Astrocyte (in vitro differentiated cells and primary cell): ENCODE results near the gene DNAAF8.

ENCODE experiments used
- CTCF ChIP-seq: IDR thresholded peaks from 2 replicates; pipeline ENCODE4 v1.5.1; 2011; ENCODE audit warnings: low read depth, mild to moderate bottlenecking, inconsistent platforms, low read length, moderate library complexity; ENCODE audit not compliant: insufficient read depth
- EZH2 ChIP-seq: IDR thresholded peaks from 2 replicates; pipeline ENCODE4 v1.6.1; 2012; ENCODE audit warnings: mild to moderate bottlenecking, low read length, inconsistent platforms; ENCODE audit not compliant: insufficient read depth

GRCh38 chr16:4693296-4693955, 40.9 kb upstream of the DNAAF8 start, which contains the start of gene NUDT16L1:
- TF ChIP-seq CTCF: no peak
- no peak for TF ChIP-seq EZH2
